NCI-H1417 (cell line): ENCODE measurements around the gene CDH26.

Experiments
- DNase-seq, 3 experiments: peaks; one replicate each; lab custom pipeline; 2025; lab: John Stamatoyannopoulos, UW

The CDH26 gene

GRCh38 chr20:60063739-60064380 is 105.6 kb downstream of the CDH26 start:
- no peak for DNase-seq
